Activated CD4-positive, alpha-beta T cell treated with anti-CD3 and anti-CD28 coated beads, Interleukin-2, amount 50 U/mL, for 4 hours (primary cell): Measurements from ENCODE around the gene HM13.
"Not testable (repeated sequence)": the region's sequence is repeated elsewhere in the genome, so short reads cannot be mapped to it uniquely, and the experiment has no call there.

Source experiments
- DNase-seq, 2 experiments: peaks; one replicate each; pipeline ENCODE4 v3.0.0-alpha.2; 2020

HM13 gene

GRCh38 chr20:31593221-31594001 lies 79.2 kb downstream of the HM13 start:
- no peak for DNase-seq

DNA sequence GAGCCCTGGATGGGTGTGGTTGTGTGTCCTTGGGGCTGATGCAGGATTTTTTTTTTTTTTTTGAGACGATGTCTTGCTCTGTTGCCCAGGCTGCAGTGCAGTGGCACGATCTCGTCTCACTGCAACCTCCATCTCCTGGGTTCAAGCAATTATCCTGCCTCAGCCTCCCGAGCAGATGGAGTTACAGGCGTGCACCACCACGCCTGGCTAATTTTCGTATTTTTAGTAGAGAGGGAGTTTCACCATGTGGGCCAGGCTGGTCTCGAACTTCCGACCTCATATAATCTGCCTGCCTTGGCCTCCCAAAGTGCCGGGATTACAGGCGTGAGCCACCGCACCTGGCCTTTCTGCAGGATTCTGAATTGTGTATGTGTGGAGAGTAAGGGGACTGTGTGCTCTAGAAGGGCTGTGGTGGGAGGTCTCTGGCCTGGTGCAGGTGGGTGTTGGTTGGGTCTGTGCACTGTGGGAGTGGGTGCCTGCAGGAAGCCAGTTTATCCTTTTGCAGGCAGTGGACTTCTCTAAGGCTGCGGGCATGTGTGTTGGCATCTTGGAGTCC lies 79.8 kb downstream of the HM13 start:
- DNase-seq = no peak

DNA sequence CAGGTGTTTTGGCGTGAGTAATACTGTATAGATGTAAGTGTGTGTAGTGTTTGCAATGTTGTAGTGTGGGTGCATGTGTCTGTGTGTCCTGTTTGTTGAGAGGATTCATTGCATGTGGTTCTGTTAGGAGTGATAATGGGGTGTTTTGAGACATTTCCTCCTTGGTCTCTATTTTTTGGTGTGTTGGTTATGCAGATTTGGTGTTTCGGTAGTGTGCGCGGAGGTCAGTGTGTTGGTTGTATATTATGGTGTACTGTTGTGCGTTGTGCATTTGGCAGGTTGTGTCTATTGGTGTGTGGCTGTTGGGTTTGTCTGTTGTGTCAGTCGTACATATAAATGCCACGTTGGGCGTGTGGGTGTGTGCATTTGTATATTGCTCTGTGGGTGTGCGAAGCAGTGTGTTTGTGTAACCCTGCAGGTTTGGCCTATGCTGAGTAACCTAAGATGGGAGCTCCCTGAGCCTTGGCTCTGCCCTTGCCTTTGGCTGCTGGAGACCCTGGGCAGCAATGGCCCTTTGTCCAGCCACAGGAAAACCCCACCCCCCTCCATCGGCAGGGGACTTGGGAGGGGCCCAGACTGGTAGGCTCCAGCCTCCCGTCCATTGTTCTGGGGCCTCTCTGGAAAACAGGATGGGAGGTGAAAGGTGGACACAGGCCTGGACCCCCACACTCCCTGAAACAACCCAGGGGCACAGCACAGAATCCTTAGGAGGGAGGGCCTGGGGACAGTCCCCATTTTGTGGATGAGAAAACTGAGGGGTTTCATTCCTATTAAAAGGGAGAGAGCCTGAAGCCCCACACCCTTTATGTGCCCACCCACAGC lies 80.5 kb downstream of the HM13 start:
- no peak for DNase-seq

DNA sequence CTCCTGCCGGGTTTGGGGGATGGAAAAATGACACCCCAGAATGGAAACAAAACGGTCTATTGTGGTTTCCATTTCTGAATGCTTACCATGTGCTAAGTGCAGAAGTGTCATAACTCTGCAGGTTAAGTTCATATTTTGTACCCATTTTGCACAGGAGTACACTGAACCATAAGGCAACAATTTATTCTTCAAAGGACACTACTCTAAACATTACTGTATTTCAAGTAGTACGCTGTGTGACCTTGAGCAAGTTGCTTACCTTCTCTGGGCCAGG lies 81.1 kb downstream of the HM13 start:
- no peak for DNase-seq

DNA sequence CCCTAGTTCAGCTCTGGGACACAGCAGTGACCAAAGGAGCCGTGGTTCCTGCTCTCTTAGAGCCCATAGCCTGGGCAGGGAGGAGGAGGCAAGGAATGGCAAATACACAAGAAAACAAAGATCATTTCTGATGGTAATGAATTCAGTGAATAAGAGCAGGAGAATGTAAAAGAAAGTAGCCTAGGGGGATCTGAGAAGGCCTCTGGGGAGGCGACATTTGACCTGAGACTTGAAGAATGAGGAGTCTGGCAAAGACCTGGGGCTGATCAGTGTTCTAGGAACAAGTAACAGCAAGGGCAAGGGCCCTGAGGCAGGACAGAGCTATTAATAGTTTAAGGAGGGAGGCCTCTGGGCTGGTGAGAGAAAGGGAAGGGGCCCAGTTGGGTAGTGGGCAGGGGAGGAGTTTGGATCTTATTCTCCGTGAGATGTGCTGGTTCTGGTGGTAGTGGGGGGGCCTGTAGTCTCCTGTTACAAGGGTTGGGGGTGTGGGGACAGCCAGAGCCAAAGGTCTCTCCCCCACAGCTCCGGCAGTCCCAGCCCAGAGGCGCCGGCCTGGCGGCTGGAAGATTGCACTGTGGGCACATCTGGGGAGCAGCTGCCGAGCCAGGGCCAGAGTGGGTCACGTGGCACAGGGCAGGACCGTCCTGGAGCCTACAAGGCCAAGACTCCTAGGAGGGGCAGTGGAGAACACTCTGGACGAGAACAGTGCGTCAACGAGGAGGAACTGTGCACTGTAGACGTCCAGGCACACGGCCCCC lies 81.6 kb downstream of the HM13 start:
- no peak for DNase-seq

- DNase-seq = not testable (repeated sequence)
These were observed 82.1 kb downstream of the HM13 start for GRCh38 chr20:31596412-31596715.

DNA sequence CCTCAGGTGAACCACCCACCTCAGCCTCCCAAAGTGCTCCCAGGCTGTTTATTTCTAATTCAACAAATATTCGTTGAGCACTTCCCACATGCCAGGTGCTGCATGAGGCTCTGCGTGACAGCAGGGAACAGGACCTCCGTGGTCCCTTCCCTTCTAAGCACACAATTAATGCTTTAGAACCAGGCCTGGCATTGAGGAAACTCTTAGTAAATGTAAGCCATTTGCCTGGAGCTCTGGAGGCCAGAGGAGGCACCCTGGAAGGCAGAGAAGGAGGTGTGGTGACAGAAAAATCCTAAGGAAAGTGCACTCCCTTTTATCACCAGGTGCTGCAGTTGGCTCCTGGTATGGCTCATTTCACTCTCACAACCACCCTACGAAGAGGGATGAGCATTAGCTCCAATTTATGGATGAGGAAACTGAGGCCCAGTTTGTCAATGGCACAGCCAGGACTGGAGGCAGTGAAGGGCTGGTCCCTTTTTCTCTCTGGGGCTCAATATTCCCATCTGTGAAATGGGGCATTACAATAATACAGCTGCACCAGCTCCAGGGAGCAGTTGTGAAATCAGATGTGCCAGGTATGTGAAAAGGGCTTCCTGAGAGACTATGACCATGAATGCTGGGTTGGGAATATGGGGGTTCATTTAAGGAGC lies 82.7 kb downstream of the HM13 start:
- no peak for DNase-seq

DNA sequence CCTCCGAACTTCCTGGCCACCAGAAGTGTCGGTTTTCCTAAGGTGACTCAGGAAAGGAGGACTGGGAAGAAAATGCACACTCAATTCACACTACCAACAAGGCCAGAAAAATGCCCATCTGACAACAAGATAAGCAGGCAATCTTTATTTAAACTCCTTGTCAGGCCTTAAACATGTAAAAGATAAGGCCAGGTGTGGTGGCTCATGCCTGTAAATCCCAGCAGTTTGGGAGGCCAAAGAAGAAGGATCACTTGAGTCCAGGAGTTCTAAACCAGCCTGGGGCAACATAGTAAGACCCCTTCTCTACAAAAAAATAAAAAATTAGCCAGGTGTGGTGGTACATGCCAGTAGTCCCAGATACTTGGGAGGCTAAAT lies 83.2 kb downstream of the HM13 start:
- DNase-seq = no peak

GRCh38 chr20:31602431-31602778 lies 88.2 kb downstream of the HM13 start:
- DNase-seq = no peak

GRCh38 chr20:31602779-31603441 lies 88.7 kb downstream of the HM13 start:
- peak; percentile 16 to 23 for DNase-seq

DNA sequence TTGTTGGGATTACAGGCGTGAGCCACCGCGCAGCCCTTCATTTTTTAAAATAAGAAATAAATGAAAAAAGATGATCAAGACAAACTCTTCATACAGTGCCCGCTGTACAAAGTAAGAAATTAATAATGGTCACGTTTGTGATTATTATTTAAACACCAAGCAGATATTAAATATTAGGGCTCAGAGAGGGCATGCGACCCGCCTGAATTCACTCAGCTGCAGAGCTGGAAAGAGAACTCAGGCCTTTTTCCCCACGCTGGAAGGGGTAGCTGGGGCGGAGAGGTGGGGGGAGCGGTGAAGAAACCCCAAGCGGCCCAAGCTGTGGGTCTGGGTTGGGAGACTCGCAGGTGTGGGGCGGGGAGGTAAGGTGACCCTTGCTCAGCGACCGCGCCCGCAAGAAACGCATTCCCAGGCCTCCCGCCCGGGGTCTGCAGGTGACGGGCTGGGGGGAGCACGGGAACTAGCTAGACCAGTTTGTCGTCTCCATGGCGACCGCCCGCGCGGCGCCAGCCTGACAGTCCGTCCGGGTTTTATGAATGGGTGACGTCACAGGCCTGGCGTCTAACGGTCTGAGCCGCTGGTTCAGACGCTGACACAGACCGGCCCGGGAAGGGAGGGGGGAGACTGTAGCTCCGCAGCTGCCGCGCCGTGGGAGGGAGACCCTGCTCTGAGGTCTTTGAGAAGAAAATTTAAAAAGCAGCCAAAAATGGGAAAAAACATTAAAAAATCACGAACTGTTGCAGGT lies 89.8 kb downstream of the HM13 start:
- peak; percentile 49 to 54 for DNase-seq

GRCh38 chr20:31604567-31605030 lies 90.4 kb downstream of the HM13 start:
- DNase-seq = no peak

- DNase-seq = peak; percentile 90
These were observed 91.0 kb downstream of the HM13 start, which contains the start of gene ID1 for GRCh38 chr20:31605031-31605901. Gene ID1, plus strand, starts transcription at chr20:31605289. Its CDS starts 99 bp downstream, at chr20:31605388.

GRCh38 chr20:31605902-31606803 lies 91.9 kb downstream of the HM13 start:
- DNase-seq = no peak

DNA sequence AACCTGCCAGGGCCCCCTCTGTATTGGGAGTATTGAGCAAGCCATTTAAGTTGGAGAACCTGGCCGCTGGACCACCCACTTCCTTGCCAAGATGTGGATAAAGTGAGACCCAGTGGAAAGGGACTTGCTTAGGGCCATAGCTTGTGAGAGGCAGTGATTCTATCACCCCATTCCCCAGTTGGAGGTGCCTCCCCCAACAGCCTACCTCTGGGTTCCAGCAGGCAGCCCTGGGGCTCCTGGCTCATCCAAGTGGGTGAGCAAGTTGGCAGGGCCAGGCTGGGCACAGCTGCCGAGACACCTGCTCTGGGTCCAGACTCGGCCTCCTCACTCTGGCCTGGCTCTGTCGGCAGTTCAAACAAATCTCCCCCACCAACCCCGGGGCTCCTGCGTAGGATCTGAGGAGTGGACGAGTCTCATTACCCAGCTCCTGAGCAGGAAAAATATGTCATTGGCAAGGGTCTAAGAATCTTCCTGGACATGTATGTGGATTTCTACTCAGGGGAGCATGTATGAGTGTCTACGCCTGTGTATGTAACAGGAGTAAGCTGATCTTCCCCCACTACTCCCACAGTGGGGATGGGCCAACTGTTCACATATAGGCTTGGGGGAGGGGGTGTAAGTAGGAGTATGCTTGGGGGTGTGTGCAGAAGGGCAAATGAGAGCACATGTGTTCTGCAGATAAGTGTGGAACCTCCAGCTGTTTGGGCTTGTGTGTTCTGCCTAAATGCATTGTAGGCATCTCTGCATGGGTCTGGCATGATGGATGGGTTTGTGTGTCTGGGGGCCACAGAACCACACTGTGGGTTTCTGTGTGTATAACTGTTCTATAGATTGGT lies 92.8 kb downstream of the HM13 start:
- no peak for DNase-seq

- no peak for DNase-seq
These were observed 93.5 kb downstream of the HM13 start for GRCh38 chr20:31607640-31608250.

GRCh38 chr20:31608251-31608945 lies 94.2 kb downstream of the HM13 start:
- no peak for DNase-seq

DNA sequence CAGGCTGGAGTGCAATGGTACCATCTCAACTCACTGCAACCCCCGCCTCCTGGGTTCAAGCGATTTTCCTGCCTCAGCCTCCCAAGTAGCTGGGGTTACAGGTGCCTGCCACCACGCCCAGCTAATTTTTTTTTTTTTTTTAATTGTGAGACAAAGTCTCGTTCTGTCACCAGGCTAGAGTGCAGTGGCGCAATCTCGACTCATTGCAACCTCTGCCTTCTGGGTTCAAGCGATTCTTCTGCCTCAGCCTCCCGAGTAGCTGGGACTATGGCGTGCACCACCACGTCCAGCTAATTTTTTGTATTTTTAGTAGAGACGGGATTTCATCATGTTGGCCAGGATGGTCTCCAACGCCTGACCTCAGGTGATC lies 98.0 kb downstream of the HM13 start:
- DNase-seq = not testable (repeated sequence)
